ENCODE results near the gene CDKN1B. TPM values are rescaled to one million over a fixed set of nuclear protein-coding genes. Genes with fewer than 3 reads are reported as not detected.

The CDKN1B gene
- total RNA-seq, 2 experiments from 2014 or later = 352 TPM

GRCh38 chr12:12686472-12686871 is 30.7 kb upstream of the CDKN1B start:
- H3K9me3 ChIP-seq (ENCODE audit: control insufficient read depth in 1 of 2, insufficient read depth in 1 of 2, low read length in 2 of 2) = no peaks in the 10 kb centered on the region
- no peak overlapping the region for H3K27ac Mint-ChIP-seq
- ChIA-PET CTCF (no interaction called here), POLR2A (no interaction called here)
- H3K4me1 Mint-ChIP-seq (ENCODE audit: low read depth) = peaks cover 21% of the 10 kb centered on the region
- peaks cover 4% of the 10 kb centered on the region for H3K4me1 ChIP-seq (ENCODE audit: insufficient read depth, low read length)
- no peak overlapping the region for H3K4me3 Mint-ChIP-seq
- no peaks in the 10 kb centered on the region for H3K36me3 ChIP-seq (ENCODE audit: insufficient read depth, low read length)
- no peak for TF ChIP-seq CTCF (IDR thresholded peaks at IDR 0.05)
- no peaks in the 10 kb centered on the region for H3K27me3 Mint-ChIP-seq
- no peaks in the 10 kb centered on the region for H3K27me3 ChIP-seq (ENCODE audit: control insufficient read depth in 1 of 2, insufficient read depth in 2 of 2, low read length in 2 of 2)
- H3K27ac ChIP-seq (ENCODE audit: low read depth in 1 of 2, low read length in 2 of 2) = no peak overlapping the region
- intact Hi-C loops (cut with DNase I, micrococcal nuclease) = no loop called here
- H3K4me3 ChIP-seq (ENCODE audit: low read length) = no peak overlapping the region
- DNase-seq (no peak), ATAC-seq (ENCODE audit: poor library complexity) (no peak)
- no peaks in the 10 kb centered on the region for H3K36me3 Mint-ChIP-seq (ENCODE audit: low read depth)
- H3K9me3 Mint-ChIP-seq = no peaks in the 10 kb centered on the region

DNA sequence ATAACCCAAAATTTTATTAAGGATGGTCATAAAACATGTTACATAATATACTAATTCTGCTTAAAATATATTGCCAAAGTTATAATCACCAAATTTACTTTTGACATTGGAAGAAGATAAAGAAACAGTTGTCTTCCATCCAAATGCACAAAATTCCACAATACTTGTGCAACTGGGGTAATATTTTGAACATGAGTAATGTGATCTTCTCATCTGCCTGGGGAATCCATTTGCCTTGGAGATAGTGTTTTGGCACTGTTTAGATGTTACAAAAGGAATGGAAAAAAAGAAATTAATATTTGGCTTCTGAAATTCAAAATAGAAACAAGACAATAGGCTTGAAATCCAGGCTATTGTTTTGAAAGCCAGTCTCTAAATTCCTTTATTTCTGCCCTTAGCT is 30.2 kb upstream of the CDKN1B start:
- ChIA-PET POLR2A (no interaction called here), CTCF (no interaction called here)
- Mint-ChIP-seq H3K9me3 (no peaks in the 10 kb centered on the region), H3K27me3 (no peaks in the 10 kb centered on the region), H3K4me1 (ENCODE audit: low read depth) (peaks cover 21% of the 10 kb centered on the region), H3K4me3 (no peak overlapping the region), H3K36me3 (ENCODE audit: low read depth) (no peaks in the 10 kb centered on the region), H3K27ac (no peak overlapping the region)
- Histone ChIP-seq H3K4me1 (ENCODE audit: insufficient read depth, low read length) (peaks cover 4% of the 10 kb centered on the region), H3K9me3 (ENCODE audit: control insufficient read depth in 1 of 2, insufficient read depth in 1 of 2, low read length in 2 of 2) (no peaks in the 10 kb centered on the region), H3K4me3 (ENCODE audit: low read length) (no peak overlapping the region), H3K27me3 (ENCODE audit: control insufficient read depth in 1 of 2, insufficient read depth in 2 of 2, low read length in 2 of 2) (no peaks in the 10 kb centered on the region), H3K36me3 (ENCODE audit: insufficient read depth, low read length) (no peaks in the 10 kb centered on the region), H3K27ac (ENCODE audit: low read depth in 1 of 2, low read length in 2 of 2) (no peak overlapping the region)
- intact Hi-C loops (cut with DNase I, micrococcal nuclease) = no loop called here
- no peak for TF ChIP-seq CTCF (IDR thresholded peaks at IDR 0.05)
- ATAC-seq (ENCODE audit: poor library complexity) = no peak
- no peak for DNase-seq

GRCh38 chr12:12689647-12690300 is 27.4 kb upstream of the CDKN1B start:
- Mint-ChIP-seq H3K4me3 (no peak overlapping the region), H3K27ac (no peak overlapping the region), H3K27me3 (no peaks in the 10 kb centered on the region), H3K9me3 (no peaks in the 10 kb centered on the region), H3K36me3 (ENCODE audit: low read depth) (no peaks in the 10 kb centered on the region), H3K4me1 (ENCODE audit: low read depth) (peaks cover 21% of the 10 kb centered on the region)
- no peak overlapping the region for H3K4me3 ChIP-seq (ENCODE audit: low read length)
- intact Hi-C loops (cut with DNase I, micrococcal nuclease) = loop anchor here in 1 of 2 experiments (5.0 kb wide), 1 partner anchor 32 kb away; no protein-coding TSS in a partner anchor
- TF ChIP-seq CTCF (IDR thresholded peaks at IDR 0.05) = no peak
- peaks cover 4% of the 10 kb centered on the region for H3K4me1 ChIP-seq (ENCODE audit: insufficient read depth, low read length)
- CTCF ChIA-PET = no interaction called here
- no peaks in the 10 kb centered on the region for H3K9me3 ChIP-seq (ENCODE audit: control insufficient read depth in 1 of 2, insufficient read depth in 1 of 2, low read length in 2 of 2)
- POLR2A ChIA-PET = interaction anchor here (0.7 to 1.2 kb wide), 3 partner anchors 24 to 47 kb away, joined by 3 to 4 read pairs (median 3); no protein-coding TSS in a partner anchor
- no peak for ATAC-seq (ENCODE audit: poor library complexity)
- H3K36me3 ChIP-seq (ENCODE audit: insufficient read depth, low read length) = no peaks in the 10 kb centered on the region
- H3K27ac ChIP-seq (ENCODE audit: low read depth in 1 of 2, low read length in 2 of 2) = no peak overlapping the region
- no peaks in the 10 kb centered on the region for H3K27me3 ChIP-seq (ENCODE audit: control insufficient read depth in 1 of 2, insufficient read depth in 2 of 2, low read length in 2 of 2)
- no peak for DNase-seq

Data from CD4-positive, alpha-beta T cell (primary cell).